ENCODE results near the gene PCDH9.

Gene PCDH9

DNA sequence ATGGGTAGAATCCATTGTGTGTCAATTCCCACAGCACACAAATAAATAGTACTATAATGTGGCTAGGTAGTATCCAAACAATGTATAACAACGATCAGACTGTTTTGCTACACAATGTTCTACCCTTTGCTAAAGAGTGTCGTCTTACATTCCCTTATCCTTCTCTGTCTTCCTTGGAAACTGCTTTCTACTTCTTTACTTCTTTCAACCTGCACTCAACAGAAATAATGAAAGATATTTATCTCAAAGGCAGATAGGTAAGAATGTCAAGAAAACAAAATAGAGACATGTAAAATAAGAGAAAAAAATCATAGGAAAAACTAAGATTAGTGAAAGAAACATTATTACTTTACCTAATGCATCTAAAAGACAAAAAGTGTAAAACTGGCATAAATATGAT is 814.7 kb downstream of the PCDH9 start:
- DNase-seq: no peak

DNA sequence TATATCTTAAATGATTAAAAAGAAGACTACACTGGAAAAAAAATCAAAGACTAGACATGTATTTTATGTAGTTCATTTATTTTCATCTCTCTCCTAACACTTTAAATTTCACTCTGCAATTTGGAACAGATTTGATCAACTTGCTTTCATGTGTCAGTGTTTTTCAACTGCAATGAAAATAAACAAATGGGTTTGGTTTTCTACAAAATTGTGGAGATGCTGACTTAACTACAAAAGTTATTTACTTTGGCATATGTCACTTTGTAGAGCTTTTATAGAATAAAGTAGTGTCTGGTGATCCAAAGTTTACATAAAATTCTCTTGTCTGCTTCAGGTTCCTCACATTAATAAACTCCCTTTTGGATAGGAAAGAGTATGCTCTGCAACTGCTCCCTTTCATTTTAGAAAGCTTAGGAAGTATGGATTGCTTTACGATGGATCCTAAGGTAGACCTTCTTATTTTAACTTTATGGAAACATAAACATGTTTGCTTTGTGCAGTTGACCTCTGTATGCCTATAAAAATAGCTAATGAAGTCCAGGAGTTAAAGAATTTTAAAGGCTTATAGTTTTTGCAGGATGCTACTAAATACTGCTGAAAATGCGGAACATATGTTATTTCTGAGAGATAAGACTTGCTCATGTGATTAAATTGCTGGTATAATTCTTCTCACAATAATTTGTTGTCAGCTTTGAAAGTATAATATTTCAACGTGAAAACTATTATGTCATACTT is 815.9 kb downstream of the PCDH9 start:
- no peak for DNase-seq

GRCh38 chr13:66410314-66410713 is 819.8 kb downstream of the PCDH9 start:
- no peak for DNase-seq

GRCh38 chr13:66409542-66409941 is 820.6 kb downstream of the PCDH9 start:
- DNase-seq: no peak

DNA sequence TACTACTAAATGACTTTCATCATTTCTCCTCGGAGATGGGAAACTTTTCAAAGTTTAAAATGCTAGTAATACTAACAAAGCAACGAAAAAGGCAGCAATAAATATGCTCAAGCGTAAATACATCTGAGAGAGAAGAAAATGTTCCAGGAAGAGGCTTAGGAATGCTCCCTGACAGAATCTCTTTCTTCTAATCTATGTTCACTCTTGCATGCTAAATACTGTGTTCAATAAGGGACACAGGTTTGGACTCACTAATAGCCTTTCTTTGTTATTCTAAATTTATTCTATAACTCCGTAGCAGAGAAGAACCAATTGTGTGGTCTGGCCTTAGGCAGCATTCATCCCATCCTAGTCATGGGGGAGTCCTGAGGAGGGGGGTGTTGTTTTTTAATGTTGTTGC is 823.0 kb downstream of the PCDH9 start:
- no peak for DNase-seq

- DNase-seq: no peak
These were observed 824.0 kb downstream of the PCDH9 start for GRCh38 chr13:66405908-66406802.

DNA sequence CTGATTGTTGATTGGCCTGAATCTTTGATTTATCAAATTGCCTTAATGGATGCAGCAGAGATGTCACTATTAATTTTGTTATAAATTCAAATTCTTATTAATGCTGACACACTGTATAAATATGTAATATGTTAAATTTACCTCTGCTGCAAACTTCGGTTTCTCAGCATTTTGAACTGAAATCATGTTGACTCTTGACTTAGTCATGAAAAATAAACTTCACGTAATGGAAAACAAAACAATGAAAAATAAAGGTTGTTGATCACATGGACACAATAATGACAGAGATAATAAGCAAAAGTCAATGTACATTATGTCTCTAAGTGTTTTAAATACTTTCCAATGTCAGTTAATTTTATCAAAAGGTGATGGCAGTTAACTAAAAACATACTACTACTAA is 827.6 kb downstream of the PCDH9 start:
- DNase-seq: no peak

DNA sequence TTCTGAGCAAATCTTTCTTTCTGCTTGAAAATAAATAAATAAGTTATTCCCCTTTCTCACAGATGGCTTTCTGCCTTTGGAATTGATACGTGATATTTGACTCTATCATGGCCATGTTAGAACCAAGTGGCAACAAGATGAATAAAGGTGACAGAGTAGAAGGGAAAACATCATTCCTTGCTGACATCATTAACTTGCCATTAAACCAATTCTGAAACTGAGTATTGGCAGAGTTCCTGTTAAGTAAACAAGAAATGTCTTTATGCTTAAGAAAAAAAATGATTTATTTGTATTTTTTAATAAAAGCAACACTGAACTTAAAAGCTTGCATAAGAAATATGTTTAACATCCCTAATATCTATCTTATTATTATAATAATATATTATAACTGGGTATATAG is 828.1 kb downstream of the PCDH9 start:
- DNase-seq: no peak

- no peak for DNase-seq
These were observed 829.8 kb downstream of the PCDH9 start for GRCh38 chr13:66400292-66400691.

DNA sequence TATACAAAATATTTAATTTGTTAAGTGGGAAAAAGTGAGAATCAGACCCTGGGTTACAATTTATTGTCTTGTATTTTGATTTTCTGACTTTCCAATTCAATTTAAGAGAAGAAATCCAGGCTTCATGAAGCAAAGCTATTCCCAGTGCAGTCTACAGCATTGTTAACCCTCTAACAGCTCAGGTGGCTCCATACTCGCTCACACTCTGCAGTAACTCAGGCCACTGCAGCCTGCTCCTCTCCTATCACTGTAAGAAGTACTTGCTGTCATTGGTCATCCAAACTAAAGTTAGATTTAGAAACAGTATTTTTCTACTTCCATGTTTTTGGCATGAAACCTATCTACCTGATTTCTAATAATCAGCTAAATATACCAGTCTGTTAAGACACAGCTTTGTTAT is 830.3 kb downstream of the PCDH9 start:
- no peak for DNase-seq

DNA sequence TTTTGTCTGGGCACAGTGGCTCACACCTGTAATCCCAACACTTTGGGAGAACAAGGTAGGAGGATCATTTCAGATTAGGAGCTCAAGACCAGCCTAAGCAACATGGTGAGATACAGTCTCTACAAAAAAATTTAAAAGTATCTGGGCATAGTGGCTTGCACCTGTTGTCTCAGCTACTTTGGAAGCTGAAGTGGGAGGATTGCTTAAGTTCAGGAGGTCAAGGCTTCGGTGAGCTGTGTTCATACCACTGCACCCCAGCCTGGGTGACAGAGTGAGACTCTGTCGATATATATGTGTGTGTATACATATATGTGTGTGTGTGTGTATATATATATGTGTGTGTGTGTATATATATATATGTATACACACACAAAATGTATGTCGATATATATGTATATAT is 833.0 kb downstream of the PCDH9 start:
- DNase-seq: no peak

DNA sequence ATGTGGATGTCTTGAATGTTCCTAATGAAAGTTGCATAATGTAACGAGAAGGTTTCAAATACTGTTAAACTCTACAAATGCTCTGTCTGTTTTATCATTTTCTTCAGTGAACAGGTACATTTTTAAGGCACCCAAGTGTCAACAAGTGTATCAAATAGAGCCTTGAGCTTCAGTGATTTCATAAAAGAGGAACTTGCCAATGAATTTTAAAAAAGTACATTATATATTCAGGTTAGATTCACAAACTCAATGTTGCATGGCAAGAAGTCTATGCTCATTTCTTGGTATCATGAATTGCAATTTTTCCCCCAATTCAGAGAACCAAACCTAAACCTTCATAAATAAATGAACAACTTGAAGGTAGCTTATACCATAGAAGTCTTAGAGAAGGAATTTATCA is 838.8 kb downstream of the PCDH9 start:
- no peak for DNase-seq

DNA sequence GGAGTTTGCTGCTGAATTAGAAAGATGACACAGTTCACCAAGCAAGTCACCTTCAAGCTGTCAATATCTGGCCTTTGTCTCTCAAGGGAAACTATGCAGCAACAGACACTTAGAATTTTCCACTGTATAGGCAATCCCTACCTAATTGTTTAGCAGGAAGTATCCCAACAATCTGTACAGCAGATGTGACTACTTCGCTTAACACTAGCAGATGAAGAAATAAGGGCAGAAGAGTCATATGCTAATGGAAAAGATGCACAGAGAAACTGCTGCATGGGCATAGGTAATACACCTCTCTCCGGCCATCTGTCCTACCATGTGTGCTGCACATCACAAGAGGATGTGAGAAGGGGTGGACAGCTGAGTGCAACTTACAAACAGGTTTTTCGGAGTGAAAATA is 851.2 kb downstream of the PCDH9 start:
- DNase-seq: no peak

- no peak for DNase-seq
These were observed 852.6 kb downstream of the PCDH9 start for GRCh38 chr13:66377569-66377968.

GRCh38 chr13:66375756-66376155 is 854.4 kb downstream of the PCDH9 start:
- no peak for DNase-seq

- no peak for DNase-seq
These were observed 860.5 kb downstream of the PCDH9 start for GRCh38 chr13:66369666-66370065.

- no peak for DNase-seq
These were observed 862.8 kb downstream of the PCDH9 start for GRCh38 chr13:66367356-66367755.

DNA sequence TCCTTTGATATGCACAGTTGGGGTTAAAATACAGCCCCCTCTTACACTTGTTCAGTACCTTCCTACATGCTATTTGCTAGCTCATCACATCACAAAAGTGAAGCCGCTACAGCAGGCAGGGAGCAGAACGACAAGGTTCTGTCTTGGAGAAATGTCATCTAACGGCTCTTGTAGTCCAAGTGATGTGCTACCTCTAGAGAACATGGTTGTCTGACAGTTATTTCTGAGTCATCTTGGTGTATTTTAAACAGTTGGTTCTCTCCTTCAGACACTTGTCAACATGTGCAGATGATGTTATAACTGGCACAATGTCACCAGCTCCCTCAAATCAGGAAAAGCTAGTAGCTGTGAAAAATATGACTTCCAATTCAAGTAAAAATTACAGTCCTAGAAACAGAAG is 865.0 kb downstream of the PCDH9 start:
- no peak for DNase-seq

DNA sequence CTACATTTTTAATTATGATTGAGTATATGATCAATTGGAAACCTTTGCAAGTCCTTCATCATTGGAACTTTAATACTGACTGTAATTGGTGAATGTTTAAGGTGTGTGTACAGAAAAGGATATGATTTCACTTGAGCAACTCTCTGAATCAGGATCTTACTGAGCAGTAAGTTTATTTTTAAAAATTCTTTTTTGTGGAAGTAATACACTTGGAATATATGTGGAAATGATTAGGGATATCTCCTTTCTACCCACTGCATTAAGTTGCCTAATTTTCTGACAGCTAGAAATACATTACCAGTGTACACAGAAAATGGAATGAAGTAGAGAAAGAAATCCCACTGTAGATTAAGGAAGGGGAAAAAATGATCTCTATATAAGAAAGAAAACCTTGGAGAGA is 865.8 kb downstream of the PCDH9 start:
- no peak for DNase-seq

DNA sequence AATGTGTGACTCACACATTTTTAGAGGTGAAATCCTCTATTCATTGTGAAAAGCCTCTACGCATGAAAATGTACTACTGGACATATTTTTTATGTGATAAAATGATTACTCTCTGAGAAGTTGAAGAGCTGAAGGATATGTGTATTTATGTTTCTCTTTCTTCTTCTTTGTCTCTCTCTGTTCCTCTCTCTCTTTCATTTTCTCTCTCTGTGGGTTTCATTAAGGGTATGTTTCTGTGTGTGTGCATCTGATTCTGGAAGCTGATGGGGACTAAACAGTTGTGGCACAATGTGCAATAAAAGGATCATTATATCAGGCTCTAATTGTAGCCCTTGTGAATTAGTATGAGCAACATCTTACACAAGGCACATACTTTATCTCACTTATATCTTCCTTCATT is 867.7 kb downstream of the PCDH9 start:
- no peak for DNase-seq

DNA sequence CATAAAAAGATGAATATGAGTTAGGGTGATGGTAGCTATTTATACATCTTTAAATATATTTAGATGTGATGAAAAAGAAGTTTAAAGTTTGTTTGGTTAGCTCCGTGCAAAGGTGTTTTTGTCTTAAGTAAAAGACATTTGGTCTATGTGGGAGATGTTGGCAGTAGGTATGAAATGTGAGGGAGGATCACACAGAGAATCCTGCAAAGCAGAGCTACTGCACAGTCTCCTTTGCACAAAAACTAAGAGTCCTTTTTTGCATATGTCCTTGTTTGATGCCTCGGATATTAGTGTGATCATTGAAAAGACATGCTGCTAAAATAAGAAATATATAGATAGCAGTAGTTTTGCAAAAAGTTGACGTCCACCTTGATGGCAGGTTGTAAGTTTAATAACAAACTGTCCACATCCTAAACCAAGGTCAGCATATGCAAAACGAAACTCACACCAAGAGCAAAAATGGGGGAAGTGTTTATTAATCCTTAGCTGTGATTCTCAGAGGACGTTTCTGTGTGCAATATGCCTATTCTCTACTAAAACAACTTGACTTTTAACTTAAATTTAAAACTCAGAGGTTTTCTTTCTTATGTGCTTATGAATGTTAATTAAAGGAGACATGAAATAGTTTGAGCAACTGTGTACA is 870.1 kb downstream of the PCDH9 start:
- no peak for DNase-seq

- DNase-seq: no peak
These were observed 870.7 kb downstream of the PCDH9 start for GRCh38 chr13:66359393-66359792.

DNA sequence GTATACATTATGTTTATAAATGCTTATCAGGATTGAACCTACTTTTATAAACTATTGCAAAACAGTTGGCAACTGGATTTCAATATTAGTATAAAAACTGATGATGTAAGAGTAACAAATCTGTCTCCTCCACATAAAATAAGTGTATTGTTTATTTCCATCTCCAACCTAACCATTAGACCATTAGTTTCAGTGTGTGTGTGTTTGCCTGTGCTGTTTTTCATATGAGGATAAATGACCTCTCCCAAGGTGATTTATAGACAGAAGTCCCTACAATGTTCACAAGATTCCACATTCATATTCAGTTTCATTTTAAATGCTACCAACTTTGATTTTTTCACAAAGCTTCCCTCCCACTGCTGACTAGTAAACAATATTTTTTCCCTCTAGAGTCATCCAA is 871.6 kb downstream of the PCDH9 start:
- no peak for DNase-seq

GRCh38 chr13:66357463-66357862 is 872.7 kb downstream of the PCDH9 start:
- DNase-seq: no peak

Measured in CD4-positive, alpha-beta T cell treated with Interleukin-6 for 4 hours (primary cell).